Neural progenitor cell (in vitro differentiated cells): Measurements from ENCODE around the gene LONRF2. TPM values are rescaled to one million over a fixed set of nuclear protein-coding genes. Genes with fewer than 3 reads are reported as not detected.
A peak's percentile ranks its signal among the peaks of the same experiment; 100 is the strongest.

Experiments
- DNase-seq: peaks from one replicate; pipeline ENCODE4 v3.0.0-alpha.2; 2016; ENCODE audit warnings: low spot score
- H2AFZ ChIP-seq: fragments of 200-600 bp; sonication (generic); replicated peaks from 2 replicates; pipeline ENCODE4 v1.6.1; 2016; ENCODE audit warnings: antibody characterized with exemption
- H3F3A ChIP-seq: fragments of 200-600 bp; sonication (generic); 2 replicates; pipeline ENCODE4 v1.6.1; 2016; ENCODE audit warnings: antibody characterized with exemption, low read depth
- H3K27ac ChIP-seq: fragments of 200-600 bp; sonication (generic); 2 replicates; pipeline ENCODE4 v1.5.1; 2016; ENCODE audit warnings: mild to moderate bottlenecking
- H3K27me3 ChIP-seq: fragments of 200-600 bp; sonication (generic); 2 replicates; pipeline ENCODE4 v1.6.1; 2016; ENCODE audit warnings: mild to moderate bottlenecking, moderate library complexity
- H3K36me3 ChIP-seq: fragments of 200-600 bp; sonication (generic); 2 replicates; pipeline ENCODE4 v1.5.1; 2016
- H3K4me1 ChIP-seq: fragments of 200-600 bp; sonication (generic); 2 replicates; pipeline ENCODE4 v1.6.1; 2016; ENCODE audit warnings: mixed run types
- H3K4me2 ChIP-seq: fragments of 200-600 bp; sonication (generic); 2 replicates; pipeline ENCODE4 v1.6.1; 2016
- H3K4me3 ChIP-seq: fragments of 200-600 bp; sonication (generic); 2 replicates; pipeline ENCODE4 v1.5.1; 2016
- H3K79me2 ChIP-seq: fragments of 200-600 bp; sonication (generic); 2 replicates; pipeline ENCODE4 v1.6.1; 2016; ENCODE audit warnings: low read depth
- H3K9ac ChIP-seq: fragments of 200-600 bp; sonication (generic); 2 replicates; pipeline ENCODE4 v1.6.1; 2016
- H3K9me3 ChIP-seq: fragments of 200-600 bp; sonication (generic); 2 replicates; pipeline ENCODE4 v1.5.1; 2016; ENCODE audit warnings: low read depth
- H4K20me1 ChIP-seq: fragments of 200-600 bp; sonication (generic); 2 replicates; pipeline ENCODE4 v1.6.1; 2016; ENCODE audit warnings: low read depth
- H3K27ac Mint-ChIP-seq: 3 replicates; pipeline ENCODE4 v1.8.0; 2021; ENCODE audit warnings: mixed read lengths
- H3K27me3 Mint-ChIP-seq: 2 replicates; pipeline ENCODE4 v1.8.0; 2022; ENCODE audit warnings: low read depth, mild to moderate bottlenecking, inconsistent platforms, moderate library complexity, mixed read lengths; ENCODE audit not compliant: insufficient read depth
- H3K36me3 Mint-ChIP-seq: 3 replicates; pipeline ENCODE4 v1.8.0; 2021; ENCODE audit warnings: mixed read lengths
- H3K4me1 Mint-ChIP-seq: 3 replicates; pipeline ENCODE4 v1.8.0; 2021; ENCODE audit warnings: mixed read lengths
- H3K4me3 Mint-ChIP-seq: 3 replicates; pipeline ENCODE4 v1.8.0; 2021; ENCODE audit warnings: mild to moderate bottlenecking, moderate library complexity, mixed read lengths
- H3K9me3 Mint-ChIP-seq: 3 replicates; pipeline ENCODE4 v1.8.0; 2020; ENCODE audit warnings: mixed read lengths
- CTCF ChIP-seq: fragments of 200-600 bp; sonication (generic); IDR thresholded peaks from 2 replicates; pipeline ENCODE4 v1.5.1; 2017; ENCODE audit warnings: antibody characterized with exemption, mild to moderate bottlenecking
- EZH2 ChIP-seq: fragments of 200-600 bp; sonication (generic); IDR thresholded peaks from 2 replicates; pipeline ENCODE4 v1.6.1; 2017; ENCODE audit warnings: antibody characterized with exemption, mild to moderate bottlenecking, moderate library complexity
- EZH2phosphoT487 ChIP-seq: fragments of 200-600 bp; sonication (generic); IDR thresholded peaks from 2 replicates; pipeline ENCODE4 v1.6.1; 2017; ENCODE audit warnings: antibody characterized with exemption
- total RNA-seq: library from RNA; depleted of rRNA; stranded (reverse); fragments of >200 nt; gene quantifications from 2 replicates; pipeline ENCODE4 v1.2.3, GENCODE V29; 2015; ENCODE audit warnings: low replicate concordance

The LONRF2 gene
- total RNA-seq, 1 donor from 2014 or later: 0.37 TPM

DNA sequence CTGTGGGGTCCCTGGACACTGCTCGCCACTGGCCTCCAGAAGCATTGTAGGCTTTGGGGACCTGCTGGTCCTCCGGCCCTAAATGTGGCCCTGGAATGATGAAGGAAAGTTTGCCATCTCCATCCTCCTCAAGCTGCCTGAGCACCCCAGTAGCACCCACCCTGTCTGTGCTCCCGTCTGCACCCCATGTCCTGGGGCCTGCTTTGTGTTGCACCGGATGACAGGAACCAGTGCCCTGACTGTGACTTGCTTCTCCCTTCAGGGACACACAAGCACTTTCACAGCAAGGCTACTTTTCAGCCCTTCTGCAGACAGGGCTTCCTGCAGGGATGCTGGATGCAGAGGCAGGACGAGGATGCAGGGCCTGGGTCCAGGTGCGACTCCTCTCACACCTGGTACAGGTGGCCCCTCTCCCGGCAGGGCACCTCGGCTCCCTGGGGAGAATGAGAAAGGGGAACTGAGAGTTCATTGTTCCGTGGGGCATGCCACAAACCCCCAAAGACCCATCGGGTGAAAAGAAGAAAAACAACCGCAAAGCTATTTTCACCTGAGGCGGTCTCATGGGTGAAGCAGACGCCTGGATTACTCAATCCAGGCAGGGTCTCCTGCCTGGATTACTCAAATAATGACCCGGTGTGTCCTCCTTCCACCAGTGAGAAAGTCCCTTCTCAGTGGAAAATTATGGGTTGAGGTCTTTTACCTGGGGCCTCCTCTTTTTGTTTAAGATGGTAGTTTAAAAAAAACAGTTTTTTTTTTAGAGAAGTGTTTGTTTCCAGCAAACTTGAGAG lies 74.9 kb downstream of the LONRF2 start:
- Mint-ChIP-seq H3K36me3 (no peaks in the 10 kb centered on the region), H3K4me1 (no peaks in the 10 kb centered on the region)

GRCh38 chr2:100246163-100247145 lies 75.8 kb downstream of the LONRF2 start:
- Histone ChIP-seq H3F3A (no peaks in the 10 kb centered on the region), H3K4me2 (no peak overlapping the region), H3K27me3 (peaks cover 2% of the 10 kb centered on the region), H4K20me1 (no peaks in the 10 kb centered on the region), H3K27ac (no peak overlapping the region), H3K4me1 (no peaks in the 10 kb centered on the region), H3K9ac (no peak overlapping the region), H2AFZ (no peak overlapping the region), H3K36me3 (no peaks in the 10 kb centered on the region), H3K9me3 (no peaks in the 10 kb centered on the region), H3K4me3 (no peak overlapping the region), H3K79me2 (no peaks in the 10 kb centered on the region)
- no peaks in the 10 kb centered on the region for H3K4me1 Mint-ChIP-seq
- no peak overlapping the region for H3K27ac Mint-ChIP-seq
- no peaks in the 10 kb centered on the region for H3K36me3 Mint-ChIP-seq
- H3K4me3 Mint-ChIP-seq: no peak overlapping the region
- H3K9me3 Mint-ChIP-seq: no peaks in the 10 kb centered on the region
- peaks cover 11% of the 10 kb centered on the region for H3K27me3 Mint-ChIP-seq
- TF ChIP-seq CTCF (peak; percentile 55), EZH2phosphoT487 (no peak), EZH2 (no peak)
- DNase-seq: peak; percentile 28

More for the DNA sequence above, 74.9 kb downstream of the LONRF2 start:
- Histone ChIP-seq H3K4me1 (no peaks in the 10 kb centered on the region), H2AFZ (no peak overlapping the region), H3K4me3 (no peak overlapping the region), H3K27me3 (no peaks in the 10 kb centered on the region), H3F3A (no peaks in the 10 kb centered on the region), H4K20me1 (no peaks in the 10 kb centered on the region), H3K27ac (no peak overlapping the region), H3K36me3 (no peaks in the 10 kb centered on the region), H3K79me2 (no peaks in the 10 kb centered on the region), H3K9me3 (no peaks in the 10 kb centered on the region), H3K9ac (no peak overlapping the region), H3K4me2 (no peak overlapping the region)
- H3K4me3 Mint-ChIP-seq: no peak overlapping the region
- no peak overlapping the region for H3K27ac Mint-ChIP-seq
- no peaks in the 10 kb centered on the region for H3K9me3 Mint-ChIP-seq
- no peak for DNase-seq
- TF ChIP-seq CTCF: no peak
- no peak for TF ChIP-seq EZH2
- no peak for TF ChIP-seq EZH2phosphoT487
- H3K27me3 Mint-ChIP-seq: peaks cover 6% of the 10 kb centered on the region

- DNase-seq: no peak
- peaks cover 7% of the 10 kb centered on the region for H3K27me3 ChIP-seq
- no peaks in the 10 kb centered on the region for H3F3A ChIP-seq
- Mint-ChIP-seq H3K9me3 (no peaks in the 10 kb centered on the region), H3K27ac (no peak overlapping the region), H3K4me3 (no peak overlapping the region), H3K27me3 (peaks cover 11% of the 10 kb centered on the region), H3K4me1 (no peaks in the 10 kb centered on the region), H3K36me3 (no peaks in the 10 kb centered on the region)
- TF ChIP-seq CTCF (no peak), EZH2 (no peak), EZH2phosphoT487 (no peak)
- no peaks in the 10 kb centered on the region for H4K20me1 ChIP-seq
- H3K9ac ChIP-seq: no peak overlapping the region
- H2AFZ ChIP-seq: no peak overlapping the region
- H3K36me3 ChIP-seq: no peaks in the 10 kb centered on the region
- no peaks in the 10 kb centered on the region for H3K9me3 ChIP-seq
- H3K4me1 ChIP-seq: no peaks in the 10 kb centered on the region
- H3K27ac ChIP-seq: no peak overlapping the region
- no peak overlapping the region for H3K4me3 ChIP-seq
- H3K79me2 ChIP-seq: no peaks in the 10 kb centered on the region
- no peak overlapping the region for H3K4me2 ChIP-seq
Measured at GRCh38 chr2:100245681-100246080, 76.6 kb downstream of the LONRF2 start.
